Measurements from ENCODE around the gene RNF138.
"Not testable (repeated sequence)": the region's sequence is repeated elsewhere in the genome, so short reads cannot be mapped to it uniquely, and the experiment has no call there.

RNF138 gene, protein sequence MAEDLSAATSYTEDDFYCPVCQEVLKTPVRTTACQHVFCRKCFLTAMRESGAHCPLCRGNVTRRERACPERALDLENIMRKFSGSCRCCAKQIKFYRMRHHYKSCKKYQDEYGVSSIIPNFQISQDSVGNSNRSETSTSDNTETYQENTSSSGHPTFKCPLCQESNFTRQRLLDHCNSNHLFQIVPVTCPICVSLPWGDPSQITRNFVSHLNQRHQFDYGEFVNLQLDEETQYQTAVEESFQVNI

DNA sequence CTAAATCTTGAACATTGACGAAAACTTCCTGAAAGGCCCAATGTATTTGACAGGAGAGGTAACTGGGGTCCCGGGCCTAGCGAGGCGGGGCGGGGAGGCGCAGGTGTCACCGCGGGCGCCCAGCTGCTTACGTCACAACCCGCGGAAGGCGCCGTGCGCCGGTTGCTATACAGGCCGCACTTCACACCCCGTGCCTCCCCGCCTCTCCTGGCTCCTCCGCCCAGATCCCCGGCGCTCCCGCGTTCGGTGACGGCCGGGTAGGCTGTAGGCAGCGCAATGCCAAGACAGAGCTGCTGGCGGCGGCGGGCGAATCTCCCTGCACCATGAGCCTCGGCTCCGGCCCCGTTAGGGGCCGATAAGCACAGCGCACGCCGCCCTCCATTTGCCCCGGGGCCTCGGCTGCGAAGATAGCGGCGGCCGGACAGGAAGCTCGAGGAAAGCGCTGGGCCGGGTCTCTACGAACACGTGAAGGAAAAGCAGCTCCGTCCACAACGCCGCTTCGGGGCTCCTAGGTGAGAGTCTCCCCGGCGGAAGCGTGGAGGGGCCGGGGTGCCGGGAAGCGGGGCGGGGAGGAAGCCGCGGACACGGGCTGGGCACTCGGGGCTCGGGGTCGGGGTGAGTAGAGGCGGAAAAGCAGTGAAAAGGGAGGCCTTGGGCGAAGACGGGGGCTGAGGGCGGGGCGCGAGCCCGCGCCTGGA is at the start of gene RNF138:
Gene RNF138, plus strand, starts transcription at position 151 of the 698 bp plus-strand sequence. CDS start 903 bp downstream, outside the sequence.
- peak; percentile 75 for DNase-seq

DNA sequence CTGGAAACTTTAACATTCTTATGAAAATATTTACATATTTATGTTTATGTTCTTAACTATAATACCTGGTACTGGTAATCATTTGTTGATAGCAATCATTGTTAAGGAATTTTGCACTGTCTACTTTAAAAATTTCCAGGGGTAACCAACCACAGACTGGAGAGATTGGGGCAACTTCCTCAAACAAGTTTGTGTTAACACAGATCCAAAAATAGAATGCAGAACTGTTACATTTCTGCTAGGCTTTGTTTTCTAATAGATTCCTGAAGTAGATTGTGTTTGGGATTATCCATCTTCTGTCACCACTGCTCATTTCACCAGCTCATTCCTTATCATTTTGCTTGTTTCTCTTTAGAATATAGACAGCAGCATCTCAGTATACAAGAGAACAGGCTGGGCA is 49.3 kb upstream of the RNF138 start:
- DNase-seq: no peak

DNA sequence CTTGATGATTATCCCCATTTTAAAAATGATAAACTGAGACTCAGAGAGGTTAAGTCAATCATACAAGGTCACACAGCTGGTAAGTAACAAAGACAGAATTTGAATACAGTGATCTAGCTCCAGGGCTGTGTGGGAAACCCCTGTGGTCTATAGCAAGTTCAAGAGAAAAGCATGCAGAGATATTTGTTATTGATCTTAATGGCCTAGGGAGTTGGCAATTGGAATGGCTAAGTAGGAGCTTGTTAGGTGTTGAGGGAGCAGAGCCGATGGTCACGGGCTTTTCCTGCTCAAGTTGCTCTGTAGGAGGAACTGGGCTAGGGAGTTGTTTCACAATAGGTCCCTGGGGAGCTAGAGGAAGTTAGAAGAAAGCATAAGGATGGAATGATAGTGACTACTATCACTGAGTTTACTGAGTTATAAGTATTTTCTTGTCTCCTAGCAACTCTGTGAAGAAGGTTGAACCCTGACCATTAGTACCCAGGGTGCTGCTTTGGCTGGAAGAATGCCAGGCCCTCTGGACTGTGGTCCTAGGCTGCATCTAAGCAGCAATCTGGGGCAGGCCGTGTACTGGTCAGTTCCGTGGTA is 43.1 kb upstream of the RNF138 start:
- DNase-seq: no peak

DNA sequence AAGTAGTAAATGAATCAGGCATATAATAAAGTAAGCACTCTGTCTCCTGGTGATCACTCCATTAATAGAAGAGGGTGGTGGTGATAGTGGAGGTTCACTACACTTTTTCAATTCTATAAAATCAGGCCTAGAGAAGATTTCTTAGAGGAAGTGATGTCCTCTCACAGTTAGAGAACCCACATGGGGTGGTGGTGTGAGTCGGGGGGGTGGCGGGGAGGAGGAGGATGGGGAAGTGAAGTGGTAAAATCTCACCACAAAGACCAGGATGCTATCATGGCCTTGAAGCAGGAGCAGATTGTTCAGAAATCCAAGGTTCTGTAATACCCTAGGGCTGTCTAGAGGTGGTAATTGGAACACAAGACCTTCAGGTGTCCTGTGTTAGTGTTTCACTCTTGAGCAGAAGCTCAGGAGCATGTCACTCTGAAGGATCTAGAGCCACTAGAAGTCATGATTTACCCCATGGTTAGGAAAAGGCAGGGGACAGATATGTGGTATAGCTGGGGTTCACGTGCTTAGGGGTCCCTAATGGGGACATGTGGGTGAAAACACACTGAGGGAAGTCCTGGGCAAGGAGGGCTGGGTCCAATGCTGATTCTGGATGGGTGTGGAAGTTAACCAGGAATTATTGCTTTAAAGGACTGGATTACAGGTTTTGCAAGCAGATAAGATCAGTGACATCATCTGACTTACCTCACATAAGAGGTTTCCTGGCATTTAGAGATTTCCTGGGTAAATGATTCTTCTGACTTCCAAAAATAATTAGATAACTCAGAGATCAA is 42.1 kb upstream of the RNF138 start:
- no peak for DNase-seq

DNA sequence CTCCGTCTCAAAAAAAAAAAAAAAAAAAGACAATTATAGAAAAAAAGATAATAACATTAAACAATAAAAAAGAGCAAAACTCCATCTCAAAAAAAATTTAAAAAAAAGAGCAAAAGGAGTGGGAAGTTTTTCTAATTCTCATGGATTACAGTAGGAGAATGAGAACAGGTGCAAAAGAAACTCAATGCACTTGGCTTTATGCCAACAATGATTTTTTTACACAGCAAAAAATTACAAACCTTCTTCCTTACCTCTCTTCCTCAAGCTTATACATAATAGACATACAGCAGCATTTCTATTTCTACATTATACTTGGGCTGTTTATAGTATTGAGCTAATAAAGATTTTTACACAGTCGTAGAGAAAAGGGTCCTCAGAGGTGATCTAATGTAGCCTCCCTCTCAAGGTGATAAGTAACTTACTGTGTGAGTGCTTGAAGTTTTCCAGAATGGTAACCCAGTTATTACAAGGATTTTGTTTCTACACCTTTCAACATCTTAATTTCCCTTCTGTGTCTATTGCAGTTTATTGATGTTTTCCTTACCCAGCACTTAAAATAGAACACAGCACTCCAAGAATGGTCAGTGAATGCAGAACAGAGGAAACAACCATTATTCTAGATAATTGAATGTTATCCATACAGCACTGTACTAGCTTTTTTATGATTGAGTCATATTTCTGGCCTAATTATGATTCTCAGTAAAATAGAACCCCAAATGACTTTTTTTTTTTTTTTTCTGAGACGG is 34.9 kb upstream of the RNF138 start:
- no peak for DNase-seq

DNA sequence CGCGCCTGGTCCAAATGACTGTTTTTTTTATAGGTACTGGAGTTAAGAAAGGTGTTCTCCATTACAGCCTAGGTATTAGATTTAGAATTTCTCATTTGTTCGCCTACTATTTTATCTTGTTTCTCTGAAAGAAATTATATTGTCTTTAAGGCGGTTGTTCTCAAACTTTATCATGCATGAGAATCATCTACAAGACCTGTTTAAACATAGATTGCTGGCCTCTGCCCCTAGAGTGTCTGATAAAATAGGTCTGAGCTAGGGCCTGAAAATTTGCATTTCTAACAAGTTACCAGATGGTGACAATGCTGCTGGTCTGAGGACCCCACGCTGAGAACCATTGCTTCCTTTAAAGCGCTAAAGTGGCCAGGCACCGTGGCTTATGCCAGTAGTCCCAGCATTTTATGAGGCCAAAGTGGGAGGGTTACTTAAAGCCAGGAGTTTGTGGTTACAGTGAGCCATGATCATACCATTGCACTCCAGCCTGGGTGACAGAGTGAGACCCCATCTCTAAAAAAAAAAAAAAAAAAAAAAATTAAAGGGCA is 34.0 kb upstream of the RNF138 start:
- no peak for DNase-seq

DNA sequence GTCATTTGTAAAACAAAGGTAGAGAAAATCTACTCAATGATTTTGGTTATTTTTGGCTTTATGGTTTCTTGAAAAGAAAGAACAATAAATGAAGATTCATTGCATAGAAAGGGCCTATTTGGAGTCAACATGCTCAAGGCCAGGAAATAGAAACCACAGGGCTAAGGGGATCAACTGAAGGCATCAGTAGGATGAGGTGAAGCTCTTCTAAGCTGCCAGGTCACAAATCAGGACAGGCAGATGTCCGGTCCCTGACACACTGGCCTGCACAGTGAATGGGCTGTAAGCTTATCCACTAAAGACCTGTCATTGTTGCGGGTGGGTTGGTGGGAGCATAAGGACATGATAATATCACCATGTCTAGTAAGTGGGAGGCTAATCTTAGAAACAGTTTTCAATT is 31.6 kb upstream of the RNF138 start:
- no peak for DNase-seq

DNA sequence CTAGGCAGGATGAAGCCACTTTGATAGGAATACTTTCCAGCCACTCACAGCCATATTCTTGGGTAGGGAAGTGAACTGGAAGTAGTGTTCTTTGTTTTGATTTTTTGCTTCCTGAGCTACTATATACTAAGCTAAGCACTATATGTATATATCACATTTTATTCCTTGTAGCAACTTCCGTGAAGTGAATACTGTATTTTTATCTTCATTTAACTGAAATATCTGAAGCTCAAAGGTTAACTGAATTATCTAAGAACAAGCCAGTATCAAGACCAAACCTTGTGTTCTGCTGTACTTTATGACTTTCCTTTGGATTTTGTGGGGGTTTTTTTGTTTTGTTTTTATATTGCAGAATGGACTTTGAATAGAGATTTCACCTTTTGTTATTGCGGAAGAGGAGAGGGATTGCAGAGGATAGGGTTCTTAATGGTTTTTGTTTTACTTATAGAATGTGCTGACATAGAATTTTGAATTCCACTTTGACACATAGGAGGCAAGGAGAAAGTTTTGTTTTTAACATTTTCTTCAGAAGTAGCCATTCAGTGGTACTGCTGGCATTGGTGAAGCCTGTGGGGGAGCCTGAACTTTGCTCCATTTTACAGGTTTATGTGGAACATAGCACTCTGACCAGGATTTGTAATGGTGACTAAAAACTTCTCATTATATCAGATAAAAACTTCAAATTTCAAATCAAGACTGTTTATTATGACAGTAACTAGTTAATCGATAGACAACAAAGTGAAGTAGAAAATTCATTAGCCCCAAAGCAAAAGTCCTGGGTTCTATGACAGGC is 24.1 kb upstream of the RNF138 start:
- DNase-seq: no peak

DNA sequence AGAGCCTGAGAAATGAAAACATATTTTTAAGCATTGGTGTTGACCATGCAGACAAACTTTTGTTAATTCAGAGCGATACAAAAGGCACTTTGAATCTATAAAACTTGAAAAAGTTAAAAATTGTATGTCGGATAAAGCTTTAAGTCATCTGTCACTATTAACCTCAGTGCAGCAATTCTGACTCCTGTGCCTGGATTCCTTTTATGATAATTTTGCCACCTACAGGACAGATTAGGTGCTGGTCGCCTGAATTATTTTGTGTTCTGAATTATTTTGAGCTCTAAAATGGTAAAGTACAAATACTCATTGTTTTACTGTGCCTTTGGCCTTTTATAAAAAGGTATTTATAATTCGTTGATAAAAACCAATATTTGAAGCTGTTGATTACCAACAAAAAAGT is 19.4 kb upstream of the RNF138 start:
- no peak for DNase-seq

DNA sequence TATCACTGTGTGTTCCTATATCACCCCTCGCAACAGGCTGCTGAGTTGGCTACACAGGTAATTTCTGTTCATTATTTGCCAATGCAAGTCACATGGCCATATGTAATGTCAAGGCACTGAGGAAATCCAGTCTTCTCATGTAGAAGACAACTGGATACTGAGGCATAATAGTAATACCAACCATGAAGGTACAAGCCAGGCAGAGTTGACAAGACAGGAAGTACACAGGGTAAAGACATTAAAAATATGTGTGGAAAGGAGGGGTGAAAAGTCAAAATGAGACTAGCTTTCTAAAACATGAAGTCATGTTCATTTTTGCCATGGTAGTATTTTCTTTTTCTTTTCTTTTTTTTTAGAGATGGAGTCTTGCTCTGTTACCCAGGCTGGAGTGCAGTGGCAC is 17.5 kb upstream of the RNF138 start:
- no peak for DNase-seq

DNA sequence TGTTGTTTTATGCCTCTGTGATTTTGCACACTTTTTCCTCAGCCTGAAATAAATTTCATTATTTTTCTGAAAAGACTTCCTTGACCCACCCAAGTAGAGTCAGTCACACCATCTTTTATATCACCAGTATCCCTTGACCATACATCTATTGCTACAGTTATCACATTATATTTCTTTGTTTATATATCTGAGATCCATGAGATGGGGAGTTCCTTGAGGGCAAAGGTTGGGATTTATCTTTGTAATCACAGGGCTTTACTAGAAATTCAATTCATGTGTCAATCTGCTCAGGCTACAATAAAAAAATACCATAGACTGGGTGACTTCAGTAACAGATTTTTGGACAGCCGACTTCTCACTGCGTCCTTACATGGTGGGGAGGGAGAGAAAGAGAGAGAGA is 12.8 kb upstream of the RNF138 start:
- no peak for DNase-seq

DNA sequence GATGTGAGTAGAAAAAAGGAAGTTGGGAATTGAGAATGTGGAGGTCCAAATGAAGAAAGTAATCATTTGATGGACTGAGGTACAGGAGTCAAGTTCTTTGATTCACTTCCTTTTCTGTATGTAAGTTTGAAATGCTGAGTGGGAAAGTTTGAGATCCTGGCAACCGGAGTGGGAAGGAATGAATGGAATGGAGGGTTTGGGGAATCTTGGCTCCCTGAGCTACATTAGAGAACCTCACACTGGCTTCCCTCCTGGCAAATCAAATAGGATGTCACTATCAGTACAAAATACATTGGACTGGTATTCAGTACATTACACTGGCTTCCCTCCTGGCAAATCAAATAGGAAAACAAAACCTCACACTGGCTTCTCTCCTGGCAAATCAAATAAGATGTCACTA is 9.8 kb upstream of the RNF138 start:
- no peak for DNase-seq

DNA sequence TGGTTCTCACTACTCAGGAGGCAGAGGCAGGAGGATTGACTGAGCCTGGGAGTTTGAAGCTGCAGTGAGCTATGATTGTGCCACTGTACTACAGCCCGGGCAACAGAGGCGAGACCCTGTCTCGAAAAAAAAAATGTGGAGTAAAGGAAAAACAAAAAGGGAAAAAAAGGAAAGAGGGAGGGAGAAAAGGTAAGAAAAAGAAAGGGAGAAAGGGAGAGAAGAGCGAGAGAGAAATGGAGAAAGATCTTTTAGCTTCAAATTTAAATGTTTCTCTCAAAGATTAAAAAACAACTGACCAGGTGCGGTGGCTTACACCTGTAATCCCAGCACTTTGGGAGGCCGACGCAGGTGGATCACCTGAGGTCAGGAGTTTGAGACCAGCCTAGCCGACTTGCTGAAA is 7.9 kb upstream of the RNF138 start:
- DNase-seq: no peak

DNA sequence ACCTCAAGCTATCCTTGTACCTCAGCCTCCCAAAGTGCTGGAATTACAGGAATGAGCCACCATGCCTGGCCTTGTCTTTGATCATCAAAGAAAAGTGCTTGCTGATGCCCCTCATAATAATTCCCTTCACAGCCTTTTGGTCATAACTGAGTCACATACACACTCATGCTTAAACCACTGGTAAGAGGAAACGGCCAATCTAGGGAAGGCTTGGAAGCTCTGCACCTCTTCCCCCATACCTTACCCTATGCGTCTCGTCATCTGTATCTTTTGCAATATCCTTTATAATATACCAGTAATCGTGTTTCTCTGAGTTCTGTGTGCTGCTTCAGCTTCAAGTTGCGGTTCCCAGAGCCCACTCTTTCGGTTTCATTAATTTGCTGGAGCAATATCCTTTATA is 4.8 kb upstream of the RNF138 start:
- no peak for DNase-seq

DNA sequence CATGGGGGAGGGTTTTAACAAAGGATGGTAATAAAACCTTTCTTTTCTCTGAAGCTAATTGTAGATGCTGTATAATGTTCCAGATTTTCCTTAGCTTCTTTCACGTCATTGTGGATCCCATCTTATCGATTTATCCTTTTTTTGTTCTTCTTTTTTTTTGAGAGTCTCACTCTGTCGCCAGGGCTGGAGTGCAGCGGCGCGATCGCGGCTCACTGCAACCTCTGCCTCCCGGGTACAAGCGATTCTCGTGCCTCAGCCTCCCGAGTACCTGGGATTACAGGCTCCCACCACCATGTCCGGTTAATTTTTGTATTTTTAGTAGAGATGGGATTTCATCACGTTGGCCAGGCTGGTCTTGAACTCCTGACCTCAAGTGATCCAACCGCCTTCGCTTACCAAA is 843 bp upstream of the RNF138 start:
- not testable (repeated sequence) for DNase-seq

DNA sequence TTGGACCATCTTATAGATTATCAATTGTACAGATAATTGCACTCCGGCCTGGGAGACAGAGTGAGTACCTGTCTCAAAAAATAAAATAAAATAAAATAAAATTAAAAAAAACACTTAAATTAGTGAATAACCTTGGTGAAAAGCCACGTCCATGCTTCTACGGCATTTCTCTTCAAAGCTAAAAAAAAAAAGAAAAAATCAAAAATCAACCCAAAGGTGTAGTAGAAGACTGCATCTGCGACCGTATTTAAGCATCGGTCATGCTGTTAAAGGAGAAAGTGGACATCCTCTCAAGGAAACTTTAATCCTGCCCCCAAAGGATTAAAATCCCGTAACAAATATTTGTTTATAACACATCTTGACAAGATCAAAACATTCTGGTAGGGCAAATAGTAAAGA is 350 bp upstream of the RNF138 start:
- DNase-seq: no peak

DNA sequence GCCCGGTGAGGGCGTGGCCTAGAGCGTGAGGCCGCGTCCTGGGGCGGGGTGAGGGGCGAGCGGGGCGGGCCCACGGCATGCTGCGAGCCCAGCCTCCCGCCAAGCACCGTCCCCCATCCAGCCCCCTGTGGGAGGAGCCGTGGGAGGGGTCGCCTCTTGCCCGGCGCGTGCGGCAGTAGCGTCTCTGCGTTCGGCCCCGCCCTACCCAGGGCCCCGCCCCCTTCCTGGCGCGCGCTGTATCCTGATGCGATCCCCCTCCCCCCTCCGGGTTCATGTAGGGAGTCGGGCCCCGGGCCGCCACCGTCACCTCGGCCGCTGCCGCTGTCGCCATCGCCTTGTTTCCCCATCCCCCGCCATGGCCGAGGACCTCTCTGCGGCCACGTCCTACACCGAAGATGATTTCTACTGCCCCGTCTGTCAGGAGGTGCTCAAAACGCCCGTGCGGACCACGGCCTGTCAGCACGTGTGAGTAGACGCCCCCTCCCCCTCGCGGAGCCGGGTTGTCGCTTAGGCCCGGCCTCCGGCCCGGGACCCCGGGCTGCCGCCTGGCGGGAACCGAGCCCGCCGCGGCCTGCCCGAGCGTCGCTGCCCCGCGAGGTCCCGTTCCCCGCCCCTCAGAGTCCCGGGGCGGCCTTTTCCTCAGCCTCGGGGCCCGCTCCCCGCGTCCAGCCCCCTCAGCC is 888 bp downstream of the RNF138 start:
- DNase-seq: peak; percentile 91

DNA sequence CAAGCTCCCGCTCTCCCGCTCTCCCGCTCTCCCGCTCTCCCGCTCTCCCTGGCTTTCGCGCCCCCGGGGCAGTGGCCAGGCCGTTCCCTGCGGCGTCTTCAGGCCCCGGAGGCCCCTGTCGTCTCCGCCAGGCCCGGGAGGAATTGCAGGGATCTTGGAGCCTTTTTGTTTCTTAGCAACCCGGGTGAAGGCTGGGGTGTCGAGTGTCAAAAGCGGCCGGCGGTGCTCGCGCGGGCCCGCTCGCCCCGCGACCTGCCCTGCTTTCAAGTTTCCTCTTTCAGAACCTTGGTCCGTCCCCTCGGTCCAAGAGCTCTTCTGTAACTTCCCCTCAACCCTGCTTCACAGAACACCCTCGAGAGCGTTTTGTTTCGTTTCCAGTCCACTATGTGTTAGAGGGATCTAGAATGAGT is 1.4 kb downstream of the RNF138 start:
- no peak for DNase-seq

DNA sequence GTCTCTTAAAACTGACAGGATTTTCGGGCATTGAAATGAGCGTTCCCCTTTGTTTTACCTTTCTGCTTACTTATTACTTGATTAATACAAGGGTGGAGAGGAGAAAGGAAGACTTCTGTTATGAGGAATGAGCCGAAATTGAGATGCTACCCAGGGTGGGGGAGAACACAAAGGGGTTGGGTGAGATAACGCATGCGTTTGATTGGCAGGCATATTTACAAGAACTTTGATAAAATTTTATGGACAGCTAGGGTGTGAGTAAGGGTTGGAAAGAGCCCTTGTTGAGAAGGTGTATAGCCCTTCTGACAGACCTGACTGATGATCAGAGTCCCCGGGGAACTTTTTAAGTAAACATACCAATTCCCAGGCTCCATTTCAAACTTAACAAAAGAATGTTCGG is 1.8 kb downstream of the RNF138 start:
- DNase-seq: peak; percentile 12

DNA sequence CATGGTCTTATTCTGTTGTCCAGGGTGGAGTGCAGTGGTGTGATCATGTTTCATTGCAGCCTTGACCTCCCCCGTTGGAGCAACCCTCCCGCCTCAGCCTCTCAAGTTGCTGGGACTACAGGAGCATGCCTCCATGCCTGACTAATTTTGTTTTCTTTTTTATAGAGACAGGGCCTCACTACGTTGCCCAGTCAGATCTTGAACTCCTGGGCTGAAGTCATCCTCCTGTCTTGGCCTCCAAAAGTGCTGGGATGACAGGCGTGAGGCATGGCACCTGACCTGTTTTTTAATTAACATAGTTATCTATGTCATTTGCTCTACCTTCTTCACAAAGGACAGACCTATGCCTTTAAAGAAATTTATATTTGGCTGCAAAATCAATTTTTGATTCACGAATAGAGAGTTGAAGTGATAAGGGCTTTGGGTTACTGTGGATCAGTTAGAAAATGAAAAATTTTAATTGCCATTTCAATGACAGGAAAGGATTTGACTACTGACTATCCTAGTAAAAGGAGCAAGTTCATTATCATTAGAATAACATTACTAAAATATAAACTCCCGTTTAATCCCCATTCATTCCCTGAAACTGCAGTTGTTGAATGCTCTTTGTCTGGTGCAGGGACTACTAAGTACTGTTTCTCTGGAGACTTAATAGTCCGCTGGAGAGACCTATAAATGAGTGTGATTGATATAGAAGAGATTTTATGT is 3.7 kb downstream of the RNF138 start:
- no peak for DNase-seq

DNA sequence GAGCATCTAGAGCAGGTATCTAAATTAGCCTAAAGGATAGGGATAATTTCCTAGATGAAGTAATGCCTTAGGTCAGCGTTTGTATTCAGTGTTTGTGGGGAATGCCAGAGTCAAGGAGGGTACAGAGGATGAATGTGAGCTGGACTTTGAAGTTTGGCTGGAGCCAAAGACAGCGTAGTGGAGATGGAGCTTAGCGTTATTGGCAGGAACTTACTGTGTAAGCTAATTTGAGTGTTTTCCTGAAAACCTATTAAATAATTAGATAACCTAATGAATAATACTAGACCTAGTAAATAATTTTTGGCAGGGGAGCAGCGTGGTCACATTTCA is 4.2 kb downstream of the RNF138 start:
- no peak for DNase-seq
